Measurements from ENCODE around the gene S100A2.
"Not testable (repeated sequence)": the region's sequence is repeated elsewhere in the genome, so short reads cannot be mapped to it uniquely, and the experiment has no call there.

Gene S100A2

GRCh38 chr1:153532769-153533599 lies 32.7 kb downstream of the S100A2 start:
- peak; percentile 53 for DNase-seq (ENCODE audit: low read depth)

- DNase-seq (ENCODE audit: low read depth) = no peak
Measured at GRCh38 chr1:153532181-153532580, 33.5 kb downstream of the S100A2 start.

- DNase-seq (ENCODE audit: low read depth) = no peak
Measured at GRCh38 chr1:153531638-153532037, 34.0 kb downstream of the S100A2 start.

- DNase-seq (ENCODE audit: low read depth) = no peak
Measured at GRCh38 chr1:153527683-153528040, 38.0 kb downstream of the S100A2 start.

- DNase-seq (ENCODE audit: low read depth) = no peak
Measured at GRCh38 chr1:153527023-153527682, 38.5 kb downstream of the S100A2 start.

- DNase-seq (ENCODE audit: low read depth) = no peak
Measured at GRCh38 chr1:153526132-153526543, 39.5 kb downstream of the S100A2 start.

- DNase-seq (ENCODE audit: low read depth) = no peak
Measured at GRCh38 chr1:153525088-153525728, 40.4 kb downstream of the S100A2 start.

GRCh38 chr1:153522353-153523048 lies 43.1 kb downstream of the S100A2 start:
- not testable (repeated sequence) for DNase-seq (ENCODE audit: low read depth)

GRCh38 chr1:153521808-153522207 lies 43.8 kb downstream of the S100A2 start:
- DNase-seq (ENCODE audit: low read depth) = not testable (repeated sequence)

GRCh38 chr1:153520818-153521476 lies 44.7 kb downstream of the S100A2 start:
- no peak for DNase-seq (ENCODE audit: low read depth)

- not testable (repeated sequence) for DNase-seq (ENCODE audit: low read depth)
Measured at GRCh38 chr1:153520137-153520691, 45.4 kb downstream of the S100A2 start.

- no peak for DNase-seq (ENCODE audit: low read depth)
Measured at GRCh38 chr1:153519242-153519641, 46.4 kb downstream of the S100A2 start.

GRCh38 chr1:153515504-153516394 lies 49.9 kb downstream of the S100A2 start:
- no peak for DNase-seq (ENCODE audit: low read depth)

- no peak for DNase-seq (ENCODE audit: low read depth)
Measured at GRCh38 chr1:153513666-153514065, 52.0 kb downstream of the S100A2 start.

GRCh38 chr1:153513023-153513422 lies 52.6 kb downstream of the S100A2 start:
- no peak for DNase-seq (ENCODE audit: low read depth)
